ENCODE measurements around the gene HGS. TPM values are rescaled to one million over a fixed set of nuclear protein-coding genes. Genes with fewer than 3 reads are reported as not detected.

Gene HGS
- total and polyA plus RNA-seq, 2 of the 13 experiments (the other 11 are each of a cell fraction or from before 2014, with no cell fraction given) = 73.3 to 78.1 TPM

GRCh38 chr17:81655378-81656117 lies 28.3 kb upstream of the HGS start (continued):
- no peak for TF ChIP-seq ZNF761 (CRISPR knock-in tag; conservative IDR thresholded peaks at IDR 0.05)
- no peak for TF ChIP-seq ETV6 (CRISPR knock-in tag; conservative IDR thresholded peaks at IDR 0.05)
- TF ChIP-seq ZSCAN30 (CRISPR knock-in tag; IDR thresholded peaks at IDR 0.05) = no peak
- TF ChIP-seq, protein P1, sequence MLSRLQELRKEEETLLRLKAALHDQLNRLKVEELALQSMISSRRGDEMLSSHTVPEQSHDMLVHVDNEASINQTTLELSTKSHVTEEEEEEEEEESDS (CRISPR knock-in tag; IDR thresholded peaks at IDR 0.05; ENCODE audit: borderline replicate concordance) = no peak
- no peak; the same call in 1 of the 2 replicates for TF ChIP-seq SAFB2 (CRISPR knock-in tag; IDR thresholded peaks at IDR 0.05; ENCODE audit: borderline replicate concordance, low read depth)
- TF ChIP-seq ZNF768 (CRISPR knock-in tag; IDR thresholded peaks at IDR 0.05) = peak; percentile 21; the same call in 1 of the 2 replicates
- no peak for TF ChIP-seq SNAI1 (CRISPR knock-in tag; IDR thresholded peaks at IDR 0.05; ENCODE audit: borderline replicate concordance)
- peak; percentile 47; the same call in 1 of the 2 replicates for TF ChIP-seq ZNF441 (CRISPR knock-in tag; IDR thresholded peaks at IDR 0.05; ENCODE audit: borderline replicate concordance)
- TF ChIP-seq PBX3 (CRISPR knock-in tag; IDR thresholded peaks at IDR 0.05; ENCODE audit: borderline replicate concordance) = no peak
- TF ChIP-seq, protein P2, sequence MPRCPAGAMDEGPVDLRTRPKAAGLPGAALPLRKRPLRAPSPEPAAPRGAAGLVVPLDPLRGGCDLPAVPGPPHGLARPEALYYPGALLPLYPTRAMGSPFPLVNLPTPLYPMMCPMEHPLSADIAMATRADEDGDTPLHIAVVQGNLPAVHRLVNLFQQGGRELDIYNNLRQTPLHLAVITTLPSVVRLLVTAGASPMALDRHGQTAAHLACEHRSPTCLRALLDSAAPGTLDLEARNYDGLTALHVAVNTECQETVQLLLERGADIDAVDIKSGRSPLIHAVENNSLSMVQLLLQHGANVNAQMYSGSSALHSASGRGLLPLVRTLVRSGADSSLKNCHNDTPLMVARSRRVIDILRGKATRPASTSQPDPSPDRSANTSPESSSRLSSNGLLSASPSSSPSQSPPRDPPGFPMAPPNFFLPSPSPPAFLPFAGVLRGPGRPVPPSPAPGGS (CRISPR knock-in tag; IDR thresholded peaks at IDR 0.05) = 0 out of 2 replicates have a peak, but pooled peaks have one; percentile 53
- TF ChIP-seq, protein P3, sequence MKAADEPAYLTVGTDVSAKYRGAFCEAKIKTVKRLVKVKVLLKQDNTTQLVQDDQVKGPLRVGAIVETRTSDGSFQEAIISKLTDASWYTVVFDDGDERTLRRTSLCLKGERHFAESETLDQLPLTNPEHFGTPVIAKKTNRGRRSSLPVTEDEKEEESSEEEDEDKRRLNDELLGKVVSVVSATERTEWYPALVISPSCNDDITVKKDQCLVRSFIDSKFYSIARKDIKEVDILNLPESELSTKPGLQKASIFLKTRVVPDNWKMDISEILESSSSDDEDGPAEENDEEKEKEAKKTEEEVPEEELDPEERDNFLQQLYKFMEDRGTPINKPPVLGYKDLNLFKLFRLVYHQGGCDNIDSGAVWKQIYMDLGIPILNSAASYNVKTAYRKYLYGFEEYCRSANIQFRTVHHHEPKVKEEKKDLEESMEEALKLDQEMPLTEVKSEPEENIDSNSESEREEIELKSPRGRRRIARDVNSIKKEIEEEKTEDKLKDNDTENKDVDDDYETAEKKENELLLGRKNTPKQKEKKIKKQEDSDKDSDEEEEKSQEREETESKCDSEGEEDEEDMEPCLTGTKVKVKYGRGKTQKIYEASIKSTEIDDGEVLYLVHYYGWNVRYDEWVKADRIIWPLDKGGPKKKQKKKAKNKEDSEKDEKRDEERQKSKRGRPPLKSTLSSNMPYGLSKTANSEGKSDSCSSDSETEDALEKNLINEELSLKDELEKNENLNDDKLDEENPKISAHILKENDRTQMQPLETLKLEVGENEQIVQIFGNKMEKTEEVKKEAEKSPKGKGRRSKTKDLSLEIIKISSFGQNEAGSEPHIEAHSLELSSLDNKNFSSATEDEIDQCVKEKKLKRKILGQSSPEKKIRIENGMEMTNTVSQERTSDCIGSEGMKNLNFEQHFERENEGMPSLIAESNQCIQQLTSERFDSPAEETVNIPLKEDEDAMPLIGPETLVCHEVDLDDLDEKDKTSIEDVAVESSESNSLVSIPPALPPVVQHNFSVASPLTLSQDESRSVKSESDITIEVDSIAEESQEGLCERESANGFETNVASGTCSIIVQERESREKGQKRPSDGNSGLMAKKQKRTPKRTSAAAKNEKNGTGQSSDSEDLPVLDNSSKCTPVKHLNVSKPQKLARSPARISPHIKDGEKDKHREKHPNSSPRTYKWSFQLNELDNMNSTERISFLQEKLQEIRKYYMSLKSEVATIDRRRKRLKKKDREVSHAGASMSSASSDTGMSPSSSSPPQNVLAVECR (CRISPR knock-in tag; IDR thresholded peaks at IDR 0.05; ENCODE audit: borderline replicate concordance) = peak; percentile 48; the same call in 1 of the 2 replicates
- TF ChIP-seq ZNF136 (CRISPR knock-in tag; IDR thresholded peaks at IDR 0.05; ENCODE audit: low read depth) = no peak
- TF ChIP-seq, protein P4, sequence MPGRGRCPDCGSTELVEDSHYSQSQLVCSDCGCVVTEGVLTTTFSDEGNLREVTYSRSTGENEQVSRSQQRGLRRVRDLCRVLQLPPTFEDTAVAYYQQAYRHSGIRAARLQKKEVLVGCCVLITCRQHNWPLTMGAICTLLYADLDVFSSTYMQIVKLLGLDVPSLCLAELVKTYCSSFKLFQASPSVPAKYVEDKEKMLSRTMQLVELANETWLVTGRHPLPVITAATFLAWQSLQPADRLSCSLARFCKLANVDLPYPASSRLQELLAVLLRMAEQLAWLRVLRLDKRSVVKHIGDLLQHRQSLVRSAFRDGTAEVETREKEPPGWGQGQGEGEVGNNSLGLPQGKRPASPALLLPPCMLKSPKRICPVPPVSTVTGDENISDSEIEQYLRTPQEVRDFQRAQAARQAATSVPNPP (CRISPR knock-in tag; IDR thresholded peaks at IDR 0.05) = peak; percentile 45; the same call in 1 of the 2 replicates
- 0 out of 2 replicates have a peak, but pooled peaks have one; percentile 43 for TF ChIP-seq ZNF546 (CRISPR knock-in tag; conservative IDR thresholded peaks at IDR 0.05)
- no peak for TF ChIP-seq SP5 (CRISPR knock-in tag; IDR thresholded peaks at IDR 0.05; ENCODE audit: borderline replicate concordance, low read depth)
- TF ChIP-seq NR2F6 (IDR thresholded peaks at IDR 0.05) = peak; percentile 61; the same call in 1 of the 2 replicates
- TF ChIP-seq NR2F6 (CRISPR knock-in tag; IDR thresholded peaks at IDR 0.05) = peak; percentile 59; the same call in 1 of the 2 replicates
- TF ChIP-seq ARNTL (CRISPR knock-in tag; IDR thresholded peaks at IDR 0.05) = 0 out of 2 replicates have a peak, but pooled peaks have one; percentile 25
- no peak for TF ChIP-seq GTF3A (CRISPR knock-in tag; conservative IDR thresholded peaks at IDR 0.05)
- 0 out of 2 replicates have a peak, but pooled peaks have one; percentile 6 for TF ChIP-seq DNMT1 (CRISPR knock-in tag; IDR thresholded peaks at IDR 0.05)
